Measurements from ENCODE around the gene ZCCHC7.

The ZCCHC7 gene

GRCh38 chr9:37212435-37212834, 92.1 kb downstream of the ZCCHC7 start:
- DNase-seq = no peak

DNA sequence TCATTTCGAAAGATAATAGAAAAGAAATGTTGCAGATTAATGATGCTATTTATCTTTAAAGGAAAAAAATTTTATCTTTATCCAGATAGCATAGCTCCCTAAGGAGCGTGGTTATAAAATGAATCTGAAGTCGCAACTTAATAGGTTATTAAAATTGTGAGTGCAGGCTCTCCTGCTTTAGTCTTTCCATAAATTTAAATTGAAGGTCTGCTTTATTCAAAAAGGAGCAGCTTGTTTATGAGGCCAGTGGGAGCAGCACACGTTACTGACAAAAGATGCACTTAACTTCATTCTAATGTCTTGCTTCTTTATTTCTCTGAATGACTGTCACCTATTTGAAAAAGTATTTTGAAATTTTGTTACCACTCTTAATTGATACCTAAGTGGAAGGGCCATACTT, 95.0 kb downstream of the ZCCHC7 start:
- no peak for DNase-seq

DNA sequence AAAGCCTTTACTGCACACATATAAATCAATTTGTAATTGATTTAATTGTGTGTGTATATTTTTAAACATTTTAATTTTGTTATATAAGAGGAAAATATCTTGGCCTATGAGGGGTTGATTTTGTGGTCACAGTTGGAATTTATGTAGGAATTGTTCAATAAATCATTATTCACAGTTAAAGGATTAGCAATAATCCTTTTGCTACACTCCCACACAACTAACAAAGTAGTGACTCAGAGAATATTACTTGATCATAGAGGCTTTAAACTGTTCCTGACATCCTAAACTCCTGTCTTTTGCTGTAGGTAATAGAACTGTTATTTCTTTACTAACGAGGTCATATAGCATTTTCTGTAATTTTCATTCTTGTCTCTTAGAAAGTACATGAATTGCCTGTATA, 95.5 kb downstream of the ZCCHC7 start:
- no peak for DNase-seq

- no peak for DNase-seq
Measured at GRCh38 chr9:37217161-37217560, 96.8 kb downstream of the ZCCHC7 start.

DNA sequence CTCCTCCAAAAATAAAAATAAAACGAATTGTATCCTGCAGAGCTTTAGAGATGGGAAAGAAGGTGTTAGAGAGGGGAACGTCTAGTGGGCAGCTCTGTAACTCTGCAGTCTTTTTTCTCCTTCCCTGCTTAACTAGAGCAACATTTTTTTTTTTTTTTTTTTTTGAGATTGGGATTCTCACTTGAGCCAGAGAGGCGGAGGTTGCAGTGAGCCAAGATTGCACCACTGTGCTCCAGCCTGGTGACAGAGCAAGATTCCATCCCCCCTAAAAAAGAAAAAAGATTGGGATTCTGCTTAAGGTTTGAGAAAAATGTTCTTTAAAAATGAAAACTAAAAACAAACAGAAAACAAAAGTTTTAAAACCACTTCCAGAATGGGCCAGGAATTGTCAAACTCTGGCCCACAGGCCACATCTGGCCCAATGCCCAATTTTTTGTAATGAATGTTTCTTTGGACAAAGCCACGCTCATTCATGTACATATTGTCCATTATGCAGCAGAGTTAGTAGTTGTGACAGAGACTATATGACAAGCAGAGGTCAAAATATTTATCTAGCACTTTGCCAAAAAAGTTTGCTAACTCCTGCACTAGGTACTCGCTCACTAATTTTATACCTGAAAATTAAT, 98.5 kb downstream of the ZCCHC7 start:
- DNase-seq = no peak

DNA sequence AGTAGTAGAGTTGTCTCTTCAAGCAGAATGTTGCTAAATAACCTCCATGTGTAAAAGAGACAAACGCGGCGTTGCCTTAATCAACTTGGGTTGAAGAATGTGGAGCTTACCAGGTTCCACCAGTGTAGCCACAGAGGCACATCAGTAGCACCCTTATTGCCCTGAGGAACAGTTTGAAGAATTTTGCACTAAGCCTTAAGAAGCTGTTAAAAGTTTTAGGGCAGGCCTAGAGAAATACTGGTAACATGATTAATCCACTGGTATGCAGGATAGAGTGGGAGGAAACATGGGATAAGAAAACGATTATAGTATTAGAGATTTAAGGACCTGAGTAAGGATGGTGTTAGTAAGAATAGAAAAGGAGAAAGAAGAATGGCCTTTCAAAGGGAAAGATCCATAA, 100.6 kb downstream of the ZCCHC7 start:
- no peak for DNase-seq

DNA sequence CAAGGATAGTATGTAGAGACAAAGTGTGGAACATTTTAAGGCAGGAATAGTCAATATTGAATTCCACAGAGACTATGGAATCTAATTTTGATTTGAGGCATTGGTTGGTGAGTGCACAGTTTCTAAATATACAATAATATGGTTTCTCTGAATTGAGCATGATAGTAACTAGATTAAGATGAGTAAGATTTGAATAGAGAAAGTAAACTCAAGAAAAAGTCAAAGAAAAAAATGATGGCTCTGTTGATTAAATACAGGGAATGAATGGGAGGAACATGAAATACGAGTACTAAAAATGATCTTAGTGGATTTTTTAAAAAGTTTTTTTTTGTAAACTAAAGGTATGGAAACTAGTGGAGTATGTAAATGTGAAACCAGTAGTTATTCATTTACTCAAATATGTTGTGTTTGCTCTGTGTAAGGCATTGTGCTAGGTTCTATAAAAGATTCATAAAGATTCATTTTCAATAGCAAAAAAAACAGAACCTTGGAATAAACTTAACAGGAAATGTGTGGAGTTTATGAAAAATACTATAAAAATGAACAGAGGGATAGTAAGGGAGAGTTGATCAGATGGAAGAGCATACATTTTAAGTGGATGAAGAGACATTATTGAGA, 101.2 kb downstream of the ZCCHC7 start:
- DNase-seq = no peak

DNA sequence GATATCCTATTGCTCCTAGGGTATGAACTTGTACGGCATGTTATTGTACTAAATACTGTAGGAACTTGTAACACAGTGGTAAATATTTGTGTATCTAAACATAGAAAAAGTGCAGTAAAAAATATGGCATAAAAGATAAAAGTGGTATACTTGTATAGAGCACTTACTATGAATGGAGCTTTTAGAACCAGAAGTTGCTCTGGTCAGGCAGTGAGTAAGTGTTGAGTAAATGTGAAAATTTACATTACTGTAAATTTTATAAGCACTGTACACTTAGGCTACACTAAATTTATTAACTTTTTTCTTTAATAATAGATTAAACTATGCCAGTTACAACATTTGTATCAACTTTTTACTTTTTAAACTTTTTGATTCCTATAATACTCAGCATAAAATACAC, 109.1 kb downstream of the ZCCHC7 start:
- DNase-seq = no peak

DNA sequence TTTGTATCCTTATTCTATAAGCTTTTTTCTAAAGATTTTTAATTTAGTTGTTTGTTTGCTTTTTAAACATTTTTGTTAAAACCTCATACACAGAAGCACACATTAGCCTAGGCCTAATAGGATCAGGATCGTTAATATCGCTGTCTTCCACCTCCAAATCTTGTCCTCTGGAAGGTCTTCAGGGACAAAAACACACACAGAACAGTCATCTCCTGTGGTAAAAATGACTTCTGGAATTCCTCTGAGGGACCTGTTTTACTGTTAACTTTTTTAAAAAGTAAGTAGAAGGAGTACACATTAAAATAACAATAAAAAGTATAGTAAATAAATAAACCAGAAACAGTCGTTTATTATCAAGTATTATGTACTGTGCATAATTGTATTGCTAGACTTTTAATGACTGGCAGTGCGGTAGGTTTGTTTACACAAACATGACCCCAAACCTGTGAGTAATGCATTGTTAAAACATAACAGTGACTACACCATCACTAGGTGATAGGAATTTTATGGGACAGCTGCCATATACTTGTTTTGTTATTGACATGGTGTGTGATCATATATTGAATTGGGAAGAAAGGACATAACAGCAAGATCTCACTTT, 109.6 kb downstream of the ZCCHC7 start:
- DNase-seq = no peak

GRCh38 chr9:37236822-37237221, 116.4 kb downstream of the ZCCHC7 start:
- no peak for DNase-seq

GRCh38 chr9:37238122-37238521, 117.7 kb downstream of the ZCCHC7 start:
- DNase-seq = no peak

GRCh38 chr9:37239224-37239859, 119.0 kb downstream of the ZCCHC7 start:
- DNase-seq = no peak

DNA sequence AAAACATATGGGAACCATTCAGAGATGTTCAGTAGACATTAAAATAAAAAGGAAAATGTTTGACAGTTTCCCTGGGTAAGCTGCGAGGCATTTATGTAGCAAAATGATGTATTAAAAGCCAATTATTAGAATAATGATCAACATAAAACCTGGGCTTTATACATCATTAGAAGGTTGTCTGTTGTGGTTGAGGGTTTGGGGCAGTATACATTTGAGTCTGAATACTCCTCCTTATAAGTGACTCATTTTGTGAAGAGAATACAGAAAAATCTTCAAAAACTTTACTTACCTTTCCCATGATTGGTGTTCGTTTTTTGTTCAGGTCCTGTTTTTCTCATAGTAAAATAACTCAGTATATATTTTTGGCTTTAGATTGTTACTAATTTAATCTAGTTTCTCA, 119.5 kb downstream of the ZCCHC7 start:
- DNase-seq = no peak

DNA sequence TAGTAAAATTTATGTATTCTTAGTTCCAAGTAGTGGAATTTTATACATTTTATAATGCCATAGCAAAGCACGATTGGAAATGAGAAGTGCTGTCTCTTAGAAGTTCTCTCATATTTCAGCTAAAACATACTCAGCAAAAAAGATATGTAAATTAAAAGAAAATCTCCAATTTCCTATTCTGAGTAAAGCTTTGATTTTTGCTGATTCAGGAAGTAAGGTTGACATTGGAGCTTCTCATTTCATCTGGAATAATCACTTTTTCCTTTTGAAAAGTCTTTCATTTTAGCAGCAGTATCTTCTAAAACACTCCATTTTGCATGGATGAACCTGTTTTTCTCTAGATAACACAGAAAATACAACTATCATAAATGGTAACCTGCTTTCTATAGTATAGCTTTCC, 121.0 kb downstream of the ZCCHC7 start:
- no peak for DNase-seq

DNA sequence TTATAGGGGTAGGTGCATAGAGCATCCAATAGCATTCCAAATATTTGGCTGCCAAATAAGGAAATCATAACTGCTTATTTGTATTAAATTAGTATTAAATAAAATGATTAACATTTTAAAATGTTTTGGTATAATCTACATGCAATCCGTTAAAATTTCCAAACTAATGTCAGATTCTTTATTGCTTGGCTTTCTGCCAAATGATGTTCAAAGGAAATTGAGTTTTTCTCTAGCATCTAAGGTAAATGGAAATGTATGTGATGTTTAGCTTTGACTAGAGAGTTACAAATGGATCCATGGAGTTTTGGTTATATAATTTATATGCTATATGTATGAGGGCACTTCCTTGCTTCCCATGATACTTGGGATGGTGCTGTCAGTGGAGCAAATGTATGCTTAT, 121.7 kb downstream of the ZCCHC7 start:
- DNase-seq = no peak

GRCh38 chr9:37243588-37244345, 123.4 kb downstream of the ZCCHC7 start:
- DNase-seq = no peak

- no peak for DNase-seq
Measured at GRCh38 chr9:37246826-37247225, 126.5 kb downstream of the ZCCHC7 start.

- DNase-seq = no peak
Measured at GRCh38 chr9:37248651-37249163, 128.3 kb downstream of the ZCCHC7 start.

- DNase-seq = no peak
Measured at GRCh38 chr9:37251452-37251851, 131.1 kb downstream of the ZCCHC7 start.

DNA sequence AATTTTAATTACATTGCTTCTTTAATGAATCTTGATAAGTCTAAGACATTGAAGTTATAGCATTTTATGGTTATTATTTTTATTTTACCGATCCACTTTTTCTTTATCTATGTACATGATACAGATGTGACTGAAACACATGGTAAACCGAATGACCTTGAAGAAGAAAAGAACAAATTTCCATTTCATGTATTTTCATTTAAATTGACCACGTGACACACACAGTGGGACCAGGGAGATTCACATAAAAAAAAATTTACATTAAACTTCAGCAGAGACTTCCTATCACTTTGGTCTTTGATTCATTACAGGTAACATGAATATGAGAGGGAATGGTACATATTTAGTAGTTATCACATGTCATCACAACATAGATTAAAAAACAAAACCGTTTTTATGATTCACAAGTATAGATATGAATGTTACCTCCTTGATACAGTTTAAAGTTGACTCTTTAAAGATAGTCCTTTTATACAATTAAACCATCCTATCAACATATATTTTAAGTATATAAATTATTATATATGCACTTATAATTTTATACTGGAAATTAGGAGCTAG, 133.1 kb downstream of the ZCCHC7 start:
- DNase-seq = no peak

DNA sequence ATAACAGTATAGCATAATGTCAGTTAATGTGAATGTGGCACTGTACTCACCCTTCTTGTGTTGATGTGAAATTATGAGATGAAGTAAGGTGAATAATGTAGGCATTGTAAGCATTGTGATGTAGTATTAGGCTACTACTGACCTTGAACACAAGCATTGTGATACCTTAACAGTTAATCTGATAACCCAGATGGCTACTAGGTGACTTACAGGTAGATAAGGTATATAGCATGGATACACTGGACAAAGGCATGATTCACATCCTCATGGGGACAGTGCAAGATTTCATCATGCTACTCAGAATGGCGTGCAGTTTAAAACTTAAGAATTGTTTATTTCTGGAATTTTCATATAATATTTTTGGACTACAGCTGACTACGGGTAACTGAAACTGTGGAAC, 134.8 kb downstream of the ZCCHC7 start:
- no peak for DNase-seq

- DNase-seq = no peak
Measured at GRCh38 chr9:37255944-37256862, 135.8 kb downstream of the ZCCHC7 start.

All from activated naive CD4-positive, alpha-beta T cell (primary cell).